Natural killer cell (primary cell): ENCODE data around the gene LTF. TPM values are rescaled to one million over a fixed set of nuclear protein-coding genes. Genes with fewer than 3 reads are reported as not detected.

Experiments
- ATAC-seq, 3 donors: fragments of 150-1000 bp in 2 of 3; fragments of 200-7000 bp in 1 of 3; cut with Tn5 transposase; 1 replicate in 1 of 3; 2 replicates in 2 of 3; pipeline ENCODE4 v1.10.0; 2021; ENCODE audit warnings: mild to moderate bottlenecking in 2 of 3, moderate library complexity in 2 of 3
- DNase-seq, 2 donors: peaks; one replicate each; pipeline versions ENCODE4 v3.0.0 to v3.0.0-alpha.2; 2013 to 2021; ENCODE audit warnings: mixed read lengths in 1 of 2
- H3K27ac ChIP-seq: one replicate; pipeline ENCODE4 v1.5.1; 2013; ENCODE audit warnings: mild to moderate bottlenecking, low read length
- H3K27me3 ChIP-seq: one replicate; pipeline ENCODE4 v1.6.1; 2013; ENCODE audit warnings: low read length; ENCODE audit not compliant: control insufficient read depth, insufficient read depth
- H3K36me3 ChIP-seq: one replicate; pipeline ENCODE4 v1.6.1; 2013; ENCODE audit warnings: low read length; ENCODE audit not compliant: control insufficient read depth, insufficient read depth
- H3K4me1 ChIP-seq: one replicate; pipeline ENCODE4 v1.6.1; 2013; ENCODE audit warnings: low read length; ENCODE audit not compliant: control insufficient read depth, insufficient read depth
- H3K4me3 ChIP-seq: one replicate; pipeline ENCODE4 v1.5.1; 2013; ENCODE audit warnings: low read length
- H3K9me3 ChIP-seq: one replicate; pipeline ENCODE4 v1.6.1; 2013; ENCODE audit warnings: low read length; ENCODE audit not compliant: control insufficient read depth, insufficient read depth
- H3K27ac Mint-ChIP-seq, 2 donors: one replicate each; pipeline ENCODE4 v1.8.0; 2022; ENCODE audit warnings: mild to moderate bottlenecking in 2 of 2, mixed read lengths in 2 of 2, moderate library complexity in 1 of 2
- H3K27me3 Mint-ChIP-seq, 2 donors: one replicate each; pipeline ENCODE4 v1.8.0; 2022; ENCODE audit warnings: low read depth in 2 of 2, mixed read lengths in 2 of 2
- H3K36me3 Mint-ChIP-seq: one replicate; pipeline ENCODE4 v1.8.0; 2022; ENCODE audit warnings: mixed read lengths
- H3K4me1 Mint-ChIP-seq, 2 donors: one replicate each; pipeline ENCODE4 v1.8.0; 2022; ENCODE audit warnings: mixed read lengths in 2 of 2
- H3K4me3 Mint-ChIP-seq: one replicate; pipeline ENCODE4 v1.8.0; 2022; ENCODE audit warnings: mild to moderate bottlenecking, moderate library complexity, mixed read lengths
- H3K9me3 Mint-ChIP-seq, 2 donors: one replicate each; pipeline ENCODE4 v1.8.0; 2022; ENCODE audit warnings: mixed read lengths in 2 of 2
- WGBS: methylation state at CpG from one replicate; pipeline ENCODE4 v1.1.7; 2013; ENCODE audit warnings: missing lambda C conversion rate; ENCODE audit not compliant: insufficient coverage; 5-methylcytosine and 5-hydroxymethylcytosine counted together
- intact Hi-C: fragments of 100-400 bp; cut with micrococcal nuclease; formaldehyde crosslinking; loops from one replicate; pipeline ENCODE4 v1.14.2; 2022
- total RNA-seq, 4 donors: library from RNA; stranded (reverse); fragments of 120-200 nt in 1 of 4; gene quantifications; one replicate each; pipeline versions ENCODE4 v1.2.3 to v1.2.4, GENCODE V29; 2013 to 2022
- TF ChIP-seq, protein P1 (sequence below): fragments of 200-600 bp; IDR thresholded peaks from one replicate; pipeline ENCODE4 v1.8.0; 2022; ENCODE audit warnings: antibody characterized with exemption

The LTF gene
- total RNA-seq, 3 donors from 2014 or later (not counting 1 experiment from before 2014, with no cell fraction given), result 1.0 to 1.1 TPM; not detected in 1

DNA sequence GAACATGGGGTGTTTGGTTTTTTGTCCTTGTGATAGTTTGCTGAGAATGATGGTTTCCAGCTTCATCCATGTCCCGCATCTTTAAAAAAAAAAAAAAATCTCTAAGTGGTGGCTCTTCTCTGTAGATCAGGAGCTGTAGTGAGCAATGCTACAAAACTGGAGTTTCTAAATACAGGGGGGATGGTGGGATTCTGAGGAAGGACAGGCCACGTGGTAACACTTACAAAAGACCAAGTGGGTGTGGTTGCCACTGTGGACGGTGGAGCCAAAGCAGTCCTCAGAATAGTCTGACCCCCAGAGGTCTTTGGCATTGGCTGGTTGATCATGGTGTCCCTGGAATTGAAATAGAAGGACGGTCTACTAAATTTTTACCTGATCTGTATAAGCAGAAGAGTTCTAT is 50.0 kb downstream of the LTF start:
- TF ChIP-seq, protein P1, sequence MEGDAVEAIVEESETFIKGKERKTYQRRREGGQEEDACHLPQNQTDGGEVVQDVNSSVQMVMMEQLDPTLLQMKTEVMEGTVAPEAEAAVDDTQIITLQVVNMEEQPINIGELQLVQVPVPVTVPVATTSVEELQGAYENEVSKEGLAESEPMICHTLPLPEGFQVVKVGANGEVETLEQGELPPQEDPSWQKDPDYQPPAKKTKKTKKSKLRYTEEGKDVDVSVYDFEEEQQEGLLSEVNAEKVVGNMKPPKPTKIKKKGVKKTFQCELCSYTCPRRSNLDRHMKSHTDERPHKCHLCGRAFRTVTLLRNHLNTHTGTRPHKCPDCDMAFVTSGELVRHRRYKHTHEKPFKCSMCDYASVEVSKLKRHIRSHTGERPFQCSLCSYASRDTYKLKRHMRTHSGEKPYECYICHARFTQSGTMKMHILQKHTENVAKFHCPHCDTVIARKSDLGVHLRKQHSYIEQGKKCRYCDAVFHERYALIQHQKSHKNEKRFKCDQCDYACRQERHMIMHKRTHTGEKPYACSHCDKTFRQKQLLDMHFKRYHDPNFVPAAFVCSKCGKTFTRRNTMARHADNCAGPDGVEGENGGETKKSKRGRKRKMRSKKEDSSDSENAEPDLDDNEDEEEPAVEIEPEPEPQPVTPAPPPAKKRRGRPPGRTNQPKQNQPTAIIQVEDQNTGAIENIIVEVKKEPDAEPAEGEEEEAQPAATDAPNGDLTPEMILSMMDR, result no peak
- no peak overlapping the region for H3K4me3 Mint-ChIP-seq
- no peaks in the 10 kb centered on the region for H3K36me3 Mint-ChIP-seq
- no peak overlapping the region for H3K4me3 ChIP-seq
- peaks cover 0 to 3% of the 10 kb centered on the region in 2 donors for H3K27me3 Mint-ChIP-seq
- H3K27me3 ChIP-seq, result no peaks in the 10 kb centered on the region
- no peak for DNase-seq
- ATAC-seq, result no peak
- intact Hi-C loops, result no loop called here
- peaks cover 0 to 5% of the 10 kb centered on the region in 2 donors for H3K4me1 Mint-ChIP-seq
- peaks cover 5% of the 10 kb centered on the region for H3K4me1 ChIP-seq
- H3K9me3 Mint-ChIP-seq, result no peaks in the 10 kb centered on the region
- H3K9me3 ChIP-seq, result no peaks in the 10 kb centered on the region
- H3K27ac ChIP-seq, result no peak overlapping the region
- no peaks in the 10 kb centered on the region for H3K36me3 ChIP-seq
- no peak overlapping the region for H3K27ac Mint-ChIP-seq
- 76% methylated on average over 4 of the region's 4 CpGs for WGBS

- no peak overlapping the region for H3K27ac Mint-ChIP-seq
- Histone ChIP-seq H3K27ac (no peak overlapping the region), H3K27me3 (no peaks in the 10 kb centered on the region), H3K36me3 (no peaks in the 10 kb centered on the region), H3K4me3 (no peak overlapping the region), H3K4me1 (peaks cover 12% of the 10 kb centered on the region), H3K9me3 (no peaks in the 10 kb centered on the region)
- H3K4me1 Mint-ChIP-seq, result peaks cover 0 to 7% of the 10 kb centered on the region in 2 donors
- H3K36me3 Mint-ChIP-seq, result no peaks in the 10 kb centered on the region
- TF ChIP-seq, protein P1, result no peak
- H3K9me3 Mint-ChIP-seq, result no peaks in the 10 kb centered on the region
- intact Hi-C loops, result no loop called here
- WGBS, result 59% methylated on average over 4 of the region's 5 CpGs
- ATAC-seq, result no peak
- H3K4me3 Mint-ChIP-seq, result no peak overlapping the region
- peaks cover 0 to 3% of the 10 kb centered on the region in 2 donors for H3K27me3 Mint-ChIP-seq
- DNase-seq, result no peak
Observed at GRCh38 chr3:46413951-46414350, 50.8 kb downstream of the LTF start.

DNA sequence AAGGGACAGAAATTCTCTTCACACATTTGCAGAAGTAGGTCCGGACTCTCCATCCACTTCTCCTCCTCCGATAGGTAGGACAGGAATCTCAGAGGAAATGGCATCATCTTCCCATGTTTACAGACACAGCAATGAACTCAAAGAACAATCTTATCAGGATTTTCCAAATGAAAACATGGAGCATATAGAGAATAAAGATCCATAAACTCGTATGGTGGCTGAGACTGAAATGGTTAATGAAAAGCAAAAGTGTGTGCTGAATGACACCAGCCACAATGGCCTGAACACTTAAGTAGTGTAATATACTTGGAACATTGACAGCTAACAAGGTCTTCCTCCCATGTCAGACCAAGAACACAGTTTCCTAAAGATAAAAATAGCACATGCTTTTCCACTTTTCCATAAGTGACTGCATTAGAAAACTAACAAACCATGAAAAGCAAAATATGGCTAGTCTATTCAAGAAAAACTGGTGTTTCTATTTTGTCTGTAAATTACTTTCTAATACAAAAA is 51.9 kb downstream of the LTF start:
- H3K36me3 ChIP-seq, result no peaks in the 10 kb centered on the region
- ATAC-seq (no peak), DNase-seq (no peak)
- no peaks in the 10 kb centered on the region for H3K36me3 Mint-ChIP-seq
- H3K27me3 ChIP-seq, result no peaks in the 10 kb centered on the region
- no peak overlapping the region for H3K27ac ChIP-seq
- no peaks in the 10 kb centered on the region for H3K9me3 Mint-ChIP-seq
- TF ChIP-seq, protein P1, result no peak
- peaks cover 18% of the 10 kb centered on the region for H3K4me1 ChIP-seq
- intact Hi-C loops, result no loop called here
- H3K4me3 Mint-ChIP-seq, result no peak overlapping the region
- 84% methylated on average over 2 of the region's 3 CpGs for WGBS
- H3K4me3 ChIP-seq, result no peak overlapping the region
- H3K4me1 Mint-ChIP-seq, result peaks cover 0 to 13% of the 10 kb centered on the region in 2 donors
- no peak overlapping the region for H3K27ac Mint-ChIP-seq
- H3K9me3 ChIP-seq, result no peaks in the 10 kb centered on the region
- peaks cover 0 to 3% of the 10 kb centered on the region in 2 donors for H3K27me3 Mint-ChIP-seq

GRCh38 chr3:46411271-46411670 is 53.4 kb downstream of the LTF start:
- ATAC-seq (no peak), DNase-seq (no peak)
- no peaks in the 10 kb centered on the region for H3K9me3 ChIP-seq
- intact Hi-C loops, result no loop called here
- Mint-ChIP-seq H3K27me3 (peaks cover 0 to 3% of the 10 kb centered on the region in 2 donors), H3K4me1 (peaks cover 9 to 29% of the 10 kb centered on the region in 2 donors), H3K27ac (no peak overlapping the region), H3K36me3 (no peaks in the 10 kb centered on the region), H3K9me3 (no peaks in the 10 kb centered on the region), H3K4me3 (no peak overlapping the region)
- WGBS, result 100% methylated on average over 2 of the region's 2 CpGs
- H3K4me3 ChIP-seq, result no peak overlapping the region
- H3K27ac ChIP-seq, result no peak overlapping the region
- H3K27me3 ChIP-seq, result no peaks in the 10 kb centered on the region
- H3K36me3 ChIP-seq, result no peaks in the 10 kb centered on the region
- TF ChIP-seq, protein P1, result no peak
- H3K4me1 ChIP-seq, result peaks cover 34% of the 10 kb centered on the region
